Liver (tissue), 9 donors: ENCODE data around the gene ZNF468. TPM values are rescaled to one million over a fixed set of nuclear protein-coding genes. Genes with fewer than 3 reads are reported as not detected.

Experiments
- DNase-seq: peaks from one replicate; pipeline ENCODE4 v3.0.0-alpha.2; 2017; ENCODE audit warnings: low spot score
- H3K27ac ChIP-seq, 2 donors: one replicate each; pipeline ENCODE4 v1.7.0; 2013; ENCODE audit warnings: inconsistent platforms in 2 of 2, low read length in 2 of 2, control low read depth in 1 of 2, low read depth in 1 of 2, mild to moderate bottlenecking in 1 of 2
- H3K27me3 ChIP-seq, 4 donors: one replicate each; pipeline versions ENCODE4 v1.6.1 to v1.7.0; 2013; ENCODE audit warnings: low read length in 3 of 4, inconsistent platforms in 1 of 4, mild to moderate bottlenecking in 1 of 4, moderate library complexity in 1 of 4; ENCODE audit not compliant: control insufficient read depth in 4 of 4, insufficient read depth in 4 of 4
- H3K36me3 ChIP-seq, 4 donors: one replicate each; pipeline versions ENCODE4 v1.6.1 to v1.7.0; 2013; ENCODE audit warnings: low read length in 3 of 4, mild to moderate bottlenecking in 3 of 4, low read depth in 1 of 4, moderate library complexity in 1 of 4; ENCODE audit not compliant: control insufficient read depth in 4 of 4, insufficient read depth in 3 of 4
- H3K4me1 ChIP-seq, 4 donors: one replicate each; pipeline versions ENCODE4 v1.6.1 to v1.7.0; 2013; ENCODE audit warnings: low read length in 3 of 4, mild to moderate bottlenecking in 3 of 4, moderate library complexity in 1 of 4; ENCODE audit not compliant: control insufficient read depth in 4 of 4, insufficient read depth in 4 of 4
- H3K4me3 ChIP-seq, 3 donors: one replicate each; pipeline versions ENCODE4 v1.6.1 to v1.7.0; 2013; ENCODE audit warnings: low read length in 3 of 3, control low read depth in 1 of 3, low read depth in 1 of 3, mild to moderate bottlenecking in 1 of 3
- H3K9ac ChIP-seq, 2 donors: one replicate each; pipeline ENCODE4 v1.7.0; 2013; ENCODE audit warnings: low read length in 2 of 2, mild to moderate bottlenecking in 2 of 2, moderate library complexity in 2 of 2, control low read depth in 1 of 2, low read depth in 1 of 2
- H3K9me3 ChIP-seq, 4 donors: one replicate each; pipeline versions ENCODE4 v1.6.1 to v1.7.0; 2013; ENCODE audit warnings: low read length in 3 of 4; ENCODE audit not compliant: control insufficient read depth in 4 of 4
- ATF3 ChIP-seq: IDR thresholded peaks from 2 replicates; pipeline ENCODE4 v1.6.1; 2016; ENCODE audit warnings: antibody characterized with exemption
- EGR1 ChIP-seq, 2 donors: IDR thresholded peaks; 2 replicates each; pipeline ENCODE4 v1.6.1; 2016 to 2018; ENCODE audit warnings: antibody characterized with exemption in 2 of 2, low read depth in 2 of 2
- FOXA1 ChIP-seq: IDR thresholded peaks from 2 replicates; pipeline ENCODE4 v1.6.1; 2016; ENCODE audit warnings: antibody characterized with exemption
- FOXA2 ChIP-seq: IDR thresholded peaks from 2 replicates; pipeline ENCODE4 v1.6.1; 2016; ENCODE audit warnings: antibody characterized with exemption
- GABPA ChIP-seq, 2 donors: IDR thresholded peaks in 1 of 2; conservative IDR thresholded peaks in 1 of 2; 2 replicates each; pipeline ENCODE4 v1.6.1; 2016; ENCODE audit warnings: antibody characterized with exemption in 2 of 2, mild to moderate bottlenecking in 1 of 2, moderate library complexity in 1 of 2
- HNF4A ChIP-seq, 2 donors: conservative IDR thresholded peaks; 2 replicates each; pipeline ENCODE4 v1.6.1; 2016; ENCODE audit warnings: antibody characterized with exemption in 2 of 2, mild to moderate bottlenecking in 2 of 2
- HNF4G ChIP-seq: IDR thresholded peaks from 2 replicates; pipeline ENCODE4 v1.6.1; 2016; ENCODE audit warnings: antibody characterized with exemption
- JUND ChIP-seq, 2 donors: IDR thresholded peaks; 2 replicates each; pipeline ENCODE4 v1.6.1; 2016; ENCODE audit warnings: antibody characterized with exemption in 2 of 2
- MAX ChIP-seq: IDR thresholded peaks from 2 replicates; pipeline ENCODE4 v1.6.1; 2016; ENCODE audit warnings: antibody characterized with exemption
- NR2F2 ChIP-seq: IDR thresholded peaks from 2 replicates; pipeline ENCODE4 v1.6.1; 2016; ENCODE audit warnings: antibody characterized with exemption
- RAD21 ChIP-seq, 2 donors: IDR thresholded peaks; 2 replicates each; pipeline ENCODE4 v1.6.1; 2016; ENCODE audit warnings: antibody characterized with exemption in 2 of 2, mild to moderate bottlenecking in 2 of 2
- REST ChIP-seq: IDR thresholded peaks from 2 replicates; pipeline ENCODE4 v1.6.1; 2016; ENCODE audit warnings: antibody characterized with exemption, mild to moderate bottlenecking
- RXRA ChIP-seq, 2 donors: IDR thresholded peaks; 2 replicates each; pipeline ENCODE4 v1.6.1; 2017 to 2018; ENCODE audit warnings: antibody characterized with exemption in 2 of 2, mild to moderate bottlenecking in 1 of 2
- SP1 ChIP-seq: IDR thresholded peaks from 2 replicates; pipeline ENCODE4 v1.6.1; 2018; ENCODE audit warnings: antibody characterized with exemption, mild to moderate bottlenecking
- TAF1 ChIP-seq: conservative IDR thresholded peaks from 2 replicates; pipeline ENCODE4 v1.6.1; 2016; ENCODE audit warnings: antibody characterized with exemption, mild to moderate bottlenecking
- YY1 ChIP-seq: IDR thresholded peaks from 2 replicates; pipeline ENCODE4 v1.6.1; 2016; ENCODE audit warnings: antibody characterized with exemption, mild to moderate bottlenecking
- WGBS: extraction: QIAGEN DNeasy Blood & Tissue Kit; methylation state at CpG from one replicate; pipeline ENCODE4 v1.1.7; 2013; 5-methylcytosine and 5-hydroxymethylcytosine counted together
- polyA plus RNA-seq, 2 donors: library from polyadenylated mRNA; stranded (reverse) in 1 of 2; unstranded in 1 of 2; fragments of 200-250 nt in 1 of 2; fragments of >200 nt in 1 of 2; fragmentation: Nextera tagmentation in 1 of 2; extraction: Ambion mirVana in 1 of 2; gene quantifications; one replicate each; pipeline versions ENCODE4 v1.2.1 to v1.2.3, GENCODE V29; 2013 to 2015
- total RNA-seq, 2 donors: library from RNA; depleted of rRNA; stranded (reverse); fragments of >200 nt; gene quantifications; one replicate each; pipeline ENCODE4 v1.2.3, GENCODE V29; 2014
- TF ChIP-seq, protein P1 (sequence below): IDR thresholded peaks from 2 replicates; pipeline ENCODE4 v1.6.1; 2016; ENCODE audit warnings: antibody characterized with exemption
- TF ChIP-seq, protein P2 (sequence below): fragments of 150-350 bp; IDR thresholded peaks from 2 replicates; pipeline ENCODE4 v1.5.1; 2017; ENCODE audit warnings: improper control_type of control experiment, low read depth, low read length; ENCODE audit not compliant: missing input control
- donor health status: healthy.
- donor health status: healthy.
- donor health status: healthy.
- donor health status: healthy.
- donor health status: healthy.

Gene ZNF468
- total and polyA plus RNA-seq, 4 donors = 2.1 to 15.1 (median 5.2) TPM

- WGBS = 91% methylated on average over 5 of the region's 5 CpGs
- H3K36me3 ChIP-seq = no peaks in the 10 kb centered on the region
- H3K9me3 ChIP-seq = peaks cover 0 to 20% (median 11%) of the 10 kb centered on the region in 4 donors
- no peak overlapping the region for H3K9ac ChIP-seq
- no peaks in the 10 kb centered on the region for H3K27me3 ChIP-seq
- no peaks in the 10 kb centered on the region for H3K4me1 ChIP-seq
- H3K27ac ChIP-seq = no peak overlapping the region
- no peak overlapping the region for H3K4me3 ChIP-seq
- no peak for DNase-seq
- TF ChIP-seq EGR1 (IDR thresholded peaks at IDR 0.05; ENCODE audit: low read depth in 2 of 2) (no peak), MAX (no peak), HNF4G (no peak), TAF1 (no peak), RAD21 (IDR thresholded peaks at IDR 0.05) (no peak), GABPA (IDR thresholded peaks at IDR 0.05 in 1 of 2, conservative IDR thresholded peaks at IDR 0.05 in 1 of 2) (no peak), REST (no peak), FOXA1 (no peak), HNF4A (conservative IDR thresholded peaks at IDR 0.05) (no peak), YY1 (no peak), RXRA (IDR thresholded peaks at IDR 0.05) (no peak), FOXA2 (no peak), ATF3 (no peak), SP1 (no peak), JUND (IDR thresholded peaks at IDR 0.05) (no peak), NR2F2 (no peak)
- TF ChIP-seq, protein P1, sequence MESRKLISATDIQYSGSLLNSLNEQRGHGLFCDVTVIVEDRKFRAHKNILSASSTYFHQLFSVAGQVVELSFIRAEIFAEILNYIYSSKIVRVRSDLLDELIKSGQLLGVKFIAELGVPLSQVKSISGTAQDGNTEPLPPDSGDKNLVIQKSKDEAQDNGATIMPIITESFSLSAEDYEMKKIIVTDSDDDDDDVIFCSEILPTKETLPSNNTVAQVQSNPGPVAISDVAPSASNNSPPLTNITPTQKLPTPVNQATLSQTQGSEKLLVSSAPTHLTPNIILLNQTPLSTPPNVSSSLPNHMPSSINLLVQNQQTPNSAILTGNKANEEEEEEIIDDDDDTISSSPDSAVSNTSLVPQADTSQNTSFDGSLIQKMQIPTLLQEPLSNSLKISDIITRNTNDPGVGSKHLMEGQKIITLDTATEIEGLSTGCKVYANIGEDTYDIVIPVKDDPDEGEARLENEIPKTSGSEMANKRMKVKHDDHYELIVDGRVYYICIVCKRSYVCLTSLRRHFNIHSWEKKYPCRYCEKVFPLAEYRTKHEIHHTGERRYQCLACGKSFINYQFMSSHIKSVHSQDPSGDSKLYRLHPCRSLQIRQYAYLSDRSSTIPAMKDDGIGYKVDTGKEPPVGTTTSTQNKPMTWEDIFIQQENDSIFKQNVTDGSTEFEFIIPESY = no peak
- TF ChIP-seq, protein P2, sequence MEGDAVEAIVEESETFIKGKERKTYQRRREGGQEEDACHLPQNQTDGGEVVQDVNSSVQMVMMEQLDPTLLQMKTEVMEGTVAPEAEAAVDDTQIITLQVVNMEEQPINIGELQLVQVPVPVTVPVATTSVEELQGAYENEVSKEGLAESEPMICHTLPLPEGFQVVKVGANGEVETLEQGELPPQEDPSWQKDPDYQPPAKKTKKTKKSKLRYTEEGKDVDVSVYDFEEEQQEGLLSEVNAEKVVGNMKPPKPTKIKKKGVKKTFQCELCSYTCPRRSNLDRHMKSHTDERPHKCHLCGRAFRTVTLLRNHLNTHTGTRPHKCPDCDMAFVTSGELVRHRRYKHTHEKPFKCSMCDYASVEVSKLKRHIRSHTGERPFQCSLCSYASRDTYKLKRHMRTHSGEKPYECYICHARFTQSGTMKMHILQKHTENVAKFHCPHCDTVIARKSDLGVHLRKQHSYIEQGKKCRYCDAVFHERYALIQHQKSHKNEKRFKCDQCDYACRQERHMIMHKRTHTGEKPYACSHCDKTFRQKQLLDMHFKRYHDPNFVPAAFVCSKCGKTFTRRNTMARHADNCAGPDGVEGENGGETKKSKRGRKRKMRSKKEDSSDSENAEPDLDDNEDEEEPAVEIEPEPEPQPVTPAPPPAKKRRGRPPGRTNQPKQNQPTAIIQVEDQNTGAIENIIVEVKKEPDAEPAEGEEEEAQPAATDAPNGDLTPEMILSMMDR = no peak
Measured at GRCh38 chr19:52825765-52826164, 31.7 kb downstream of the ZNF468 start.
